Measurements from ENCODE around the gene ZNF609. TPM values are rescaled to one million over a fixed set of nuclear protein-coding genes. Genes with fewer than 3 reads are reported as not detected.

Gene ZNF609
- total RNA-seq, 4 donors from 2014 or later: 18.6 to 40.1 (median 23.7) TPM

DNA sequence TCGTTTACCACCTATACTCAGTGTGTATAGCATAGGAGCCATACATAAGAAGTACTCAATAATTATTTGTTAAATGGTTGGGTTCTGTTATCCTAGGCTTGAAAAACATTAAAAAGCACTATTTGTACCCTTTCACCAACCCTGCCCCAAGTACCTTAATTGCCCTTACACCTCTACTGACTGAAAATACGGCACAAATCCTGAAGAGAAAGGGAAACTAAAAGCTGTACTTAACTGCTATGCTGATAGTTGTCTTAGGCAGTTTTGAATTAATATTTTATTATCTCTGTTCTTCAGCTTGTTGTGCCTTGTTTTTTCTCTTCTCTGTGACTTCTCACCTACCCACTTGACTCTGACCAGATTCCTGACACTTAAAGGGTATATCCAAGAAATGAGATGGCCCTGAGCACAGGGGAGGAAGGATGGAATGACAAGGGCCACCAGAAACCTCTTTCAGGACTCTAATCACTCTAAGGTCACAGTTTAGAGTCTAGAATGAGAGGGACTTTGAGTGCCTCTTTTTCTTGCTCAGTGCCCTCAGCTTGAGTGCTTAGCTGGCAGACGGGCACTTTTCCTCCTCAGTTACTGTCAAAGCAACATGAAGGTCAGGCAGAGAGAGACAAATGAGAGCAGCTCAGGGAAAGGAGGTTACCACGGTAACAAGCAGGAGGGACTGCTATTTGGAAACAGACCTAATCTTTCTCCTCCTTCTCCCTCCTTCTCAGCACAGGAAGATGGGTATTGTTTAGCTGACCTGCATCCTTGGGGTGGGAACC lies 136.5 kb downstream of the ZNF609 start:
- Histone ChIP-seq H3K9me3 (no peaks in the 10 kb centered on the region), H3K27me3 (no peaks in the 10 kb centered on the region), H3K36me3 (no peaks in the 10 kb centered on the region), H3K27ac (no peak overlapping the region), H3K4me3 (no peak overlapping the region), H3K4me1 (peaks cover 13% of the 10 kb centered on the region)
- no peak for DNase-seq (ENCODE audit: low spot score in 2 of 2)
- 44% methylated on average over 4 of the region's 4 CpGs for WGBS
- no peak for TF ChIP-seq POLR2AphosphoS5 (IDR thresholded peaks at IDR 0.05)
- TF ChIP-seq POLR2A (IDR thresholded peaks at IDR 0.05): no peak
- TF ChIP-seq, protein P1, sequence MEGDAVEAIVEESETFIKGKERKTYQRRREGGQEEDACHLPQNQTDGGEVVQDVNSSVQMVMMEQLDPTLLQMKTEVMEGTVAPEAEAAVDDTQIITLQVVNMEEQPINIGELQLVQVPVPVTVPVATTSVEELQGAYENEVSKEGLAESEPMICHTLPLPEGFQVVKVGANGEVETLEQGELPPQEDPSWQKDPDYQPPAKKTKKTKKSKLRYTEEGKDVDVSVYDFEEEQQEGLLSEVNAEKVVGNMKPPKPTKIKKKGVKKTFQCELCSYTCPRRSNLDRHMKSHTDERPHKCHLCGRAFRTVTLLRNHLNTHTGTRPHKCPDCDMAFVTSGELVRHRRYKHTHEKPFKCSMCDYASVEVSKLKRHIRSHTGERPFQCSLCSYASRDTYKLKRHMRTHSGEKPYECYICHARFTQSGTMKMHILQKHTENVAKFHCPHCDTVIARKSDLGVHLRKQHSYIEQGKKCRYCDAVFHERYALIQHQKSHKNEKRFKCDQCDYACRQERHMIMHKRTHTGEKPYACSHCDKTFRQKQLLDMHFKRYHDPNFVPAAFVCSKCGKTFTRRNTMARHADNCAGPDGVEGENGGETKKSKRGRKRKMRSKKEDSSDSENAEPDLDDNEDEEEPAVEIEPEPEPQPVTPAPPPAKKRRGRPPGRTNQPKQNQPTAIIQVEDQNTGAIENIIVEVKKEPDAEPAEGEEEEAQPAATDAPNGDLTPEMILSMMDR (IDR thresholded peaks at IDR 0.05): no peak
- no peak for TF ChIP-seq EP300 (IDR thresholded peaks at IDR 0.05)

DNA sequence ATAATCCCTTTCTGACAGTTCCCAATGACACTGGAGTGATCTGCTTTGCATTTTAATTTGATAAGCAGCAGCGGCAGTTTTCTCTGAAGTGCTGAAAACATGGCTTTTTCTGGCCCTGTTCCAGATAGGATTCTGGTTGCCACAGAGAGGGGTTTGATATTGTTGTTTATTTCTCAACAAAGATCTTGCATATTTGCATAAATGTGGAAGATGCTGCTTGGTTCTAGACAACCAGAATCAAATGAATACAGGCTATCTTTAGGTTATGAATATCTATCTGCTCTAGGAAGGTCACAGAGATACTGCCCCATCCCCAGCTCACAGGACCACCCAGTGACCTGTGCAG lies 137.1 kb downstream of the ZNF609 start:
- H3K9me3 ChIP-seq: no peaks in the 10 kb centered on the region
- WGBS: 24% methylated on average over 1 of the region's 1 CpG
- no peak overlapping the region for H3K27ac ChIP-seq
- no peak overlapping the region for H3K4me3 ChIP-seq
- no peak for DNase-seq (ENCODE audit: low spot score in 2 of 2)
- peaks cover 13% of the 10 kb centered on the region for H3K4me1 ChIP-seq
- TF ChIP-seq POLR2AphosphoS5 (IDR thresholded peaks at IDR 0.05) (no peak), POLR2A (IDR thresholded peaks at IDR 0.05) (no peak), EP300 (IDR thresholded peaks at IDR 0.05) (no peak)
- TF ChIP-seq, protein P1 (IDR thresholded peaks at IDR 0.05): no peak
- no peaks in the 10 kb centered on the region for H3K27me3 ChIP-seq
- no peaks in the 10 kb centered on the region for H3K36me3 ChIP-seq

DNA sequence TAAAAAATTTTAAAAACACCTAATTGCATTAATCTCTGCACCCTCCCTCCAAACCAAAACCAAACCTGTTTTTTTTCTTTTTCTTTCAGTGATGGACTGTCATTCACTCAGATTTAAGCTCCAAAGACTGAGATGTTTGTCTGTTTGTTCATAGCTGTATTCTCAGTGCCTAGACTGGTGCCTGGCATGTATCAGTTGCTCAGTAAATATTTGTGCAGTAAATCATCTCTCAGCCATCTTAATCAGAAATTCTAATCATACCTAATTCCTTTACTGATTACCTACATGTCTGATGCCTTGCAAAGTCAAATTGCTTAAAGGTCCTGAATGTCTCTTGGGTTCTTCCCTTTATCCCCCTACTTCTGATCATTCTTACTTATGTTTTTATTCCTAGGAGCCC lies 138.8 kb downstream of the ZNF609 start:
- Histone ChIP-seq H3K36me3 (no peaks in the 10 kb centered on the region), H3K27ac (no peak overlapping the region), H3K9me3 (no peaks in the 10 kb centered on the region)

DNA sequence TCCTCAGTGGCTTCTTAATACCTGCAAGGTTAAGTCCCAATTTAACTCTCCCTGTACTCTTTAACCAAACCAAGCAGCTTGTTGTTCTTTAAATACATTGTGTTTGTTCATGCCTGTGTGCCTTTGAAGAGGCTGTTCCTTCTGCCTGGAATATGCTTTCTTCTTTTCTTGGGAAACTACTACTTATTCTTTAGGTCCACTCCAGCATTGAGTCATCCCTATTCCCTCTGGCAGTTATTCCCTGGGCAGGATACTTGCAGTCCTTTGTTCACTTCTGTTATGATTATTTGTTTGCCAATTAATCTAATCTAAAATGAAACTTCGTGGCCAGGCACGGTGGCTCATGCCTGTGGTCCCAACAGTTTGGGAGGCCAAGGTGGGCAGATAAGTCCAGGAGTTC lies 139.3 kb downstream of the ZNF609 start:
- H3K4me3 ChIP-seq: no peak overlapping the region
- no peaks in the 10 kb centered on the region for H3K36me3 ChIP-seq
- 37% methylated on average over 2 of the region's 2 CpGs for WGBS
- DNase-seq (ENCODE audit: low spot score in 2 of 2): no peak
- H3K27ac ChIP-seq: no peak overlapping the region
- H3K4me1 ChIP-seq: peaks cover 13% of the 10 kb centered on the region
- H3K27me3 ChIP-seq: no peaks in the 10 kb centered on the region
- TF ChIP-seq, protein P1 (IDR thresholded peaks at IDR 0.05): no peak
- TF ChIP-seq POLR2A (IDR thresholded peaks at IDR 0.05) (no peak), POLR2AphosphoS5 (IDR thresholded peaks at IDR 0.05) (no peak), EP300 (IDR thresholded peaks at IDR 0.05) (no peak)
- H3K9me3 ChIP-seq: no peaks in the 10 kb centered on the region

More for the DNA sequence above, 138.8 kb downstream of the ZNF609 start:
- peaks cover 13% of the 10 kb centered on the region for H3K4me1 ChIP-seq
- H3K27me3 ChIP-seq: no peaks in the 10 kb centered on the region
- no peak for TF ChIP-seq POLR2AphosphoS5 (IDR thresholded peaks at IDR 0.05)
- TF ChIP-seq POLR2A (IDR thresholded peaks at IDR 0.05): no peak
- TF ChIP-seq, protein P1 (IDR thresholded peaks at IDR 0.05): no peak
- TF ChIP-seq EP300 (IDR thresholded peaks at IDR 0.05): no peak
- H3K4me3 ChIP-seq: no peak overlapping the region
- DNase-seq (ENCODE audit: low spot score in 2 of 2): no peak

DNA sequence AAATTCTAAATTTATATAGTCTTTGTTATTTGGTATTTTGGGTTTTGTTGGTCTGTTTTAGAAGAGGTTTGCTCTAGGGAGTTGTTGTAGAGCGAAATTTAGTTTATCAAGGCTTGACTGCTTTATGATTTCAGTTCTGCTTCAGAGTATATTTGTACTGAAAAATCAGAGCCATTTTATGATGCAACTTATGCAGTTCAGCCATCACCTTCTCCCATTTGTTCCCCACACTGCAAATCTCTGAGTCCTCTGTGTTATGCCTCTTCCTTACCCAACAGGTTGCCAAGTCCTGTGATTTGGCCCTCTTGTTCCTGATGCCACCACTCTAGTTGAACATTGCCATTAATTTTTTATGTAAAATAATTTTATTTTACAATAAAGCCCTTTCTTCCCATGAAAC lies 140.4 kb downstream of the ZNF609 start:
- WGBS: 88% methylated on average over 1 of the region's 1 CpG

More for the DNA sequence above, 140.4 kb downstream of the ZNF609 start:
- TF ChIP-seq POLR2A (IDR thresholded peaks at IDR 0.05) (no peak), EP300 (IDR thresholded peaks at IDR 0.05) (no peak), POLR2AphosphoS5 (IDR thresholded peaks at IDR 0.05) (no peak)
- TF ChIP-seq, protein P1 (IDR thresholded peaks at IDR 0.05): no peak
- no peak overlapping the region for H3K27ac ChIP-seq
- H3K9me3 ChIP-seq: no peaks in the 10 kb centered on the region
- no peaks in the 10 kb centered on the region for H3K27me3 ChIP-seq
- no peak overlapping the region for H3K4me3 ChIP-seq
- DNase-seq (ENCODE audit: low spot score in 2 of 2): no peak
- peaks cover 13% of the 10 kb centered on the region for H3K4me1 ChIP-seq
- H3K36me3 ChIP-seq: no peaks in the 10 kb centered on the region

All from suprapubic skin (tissue), 4 donors.